ENCODE measurements around the gene MTHFD1. TPM values are rescaled to one million over a fixed set of nuclear protein-coding genes. Genes with fewer than 3 reads are reported as not detected.

The MTHFD1 gene
- total and polyA plus RNA-seq, 9 donors = 16.3 to 77.6 (median 52.1) TPM

DNA sequence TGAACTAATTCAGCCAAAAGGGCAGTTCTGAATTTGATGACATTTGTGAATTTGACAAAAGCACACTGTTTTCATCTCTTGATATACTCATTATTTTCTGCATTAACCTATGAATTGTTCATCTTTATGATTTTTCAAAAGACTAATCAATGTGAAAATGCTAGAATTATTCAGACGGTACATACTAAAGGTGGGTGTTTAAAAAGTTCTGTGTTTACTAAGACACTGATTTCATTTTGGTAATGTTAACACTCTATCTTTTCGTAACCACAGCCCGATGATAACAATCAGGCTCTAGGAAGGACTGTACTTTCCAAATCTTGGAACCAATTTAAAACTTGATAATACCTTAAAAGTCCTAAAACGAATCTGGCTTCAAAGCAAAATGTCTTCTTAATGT, 86.5 kb downstream of the MTHFD1 start:
- WGBS, 3 donors = 63 to 90% (median 84%) methylated on average over 4 of the region's 4 CpGs
- Histone ChIP-seq H3K27me3 (no peaks in the 10 kb centered on the region), H3K27ac (no peak overlapping the region), H3K4me1 (ENCODE audit: insufficient read depth) (no peaks in the 10 kb centered on the region), H3K36me3 (no peaks in the 10 kb centered on the region), H3K4me3 (no peak overlapping the region), H3K9me3 (no peaks in the 10 kb centered on the region)
- DNase-seq = no peak
- TF ChIP-seq EP300 (IDR thresholded peaks at IDR 0.05) = no peak
- no peak for TF ChIP-seq POLR2A (IDR thresholded peaks at IDR 0.05)
- TF ChIP-seq, protein P1, sequence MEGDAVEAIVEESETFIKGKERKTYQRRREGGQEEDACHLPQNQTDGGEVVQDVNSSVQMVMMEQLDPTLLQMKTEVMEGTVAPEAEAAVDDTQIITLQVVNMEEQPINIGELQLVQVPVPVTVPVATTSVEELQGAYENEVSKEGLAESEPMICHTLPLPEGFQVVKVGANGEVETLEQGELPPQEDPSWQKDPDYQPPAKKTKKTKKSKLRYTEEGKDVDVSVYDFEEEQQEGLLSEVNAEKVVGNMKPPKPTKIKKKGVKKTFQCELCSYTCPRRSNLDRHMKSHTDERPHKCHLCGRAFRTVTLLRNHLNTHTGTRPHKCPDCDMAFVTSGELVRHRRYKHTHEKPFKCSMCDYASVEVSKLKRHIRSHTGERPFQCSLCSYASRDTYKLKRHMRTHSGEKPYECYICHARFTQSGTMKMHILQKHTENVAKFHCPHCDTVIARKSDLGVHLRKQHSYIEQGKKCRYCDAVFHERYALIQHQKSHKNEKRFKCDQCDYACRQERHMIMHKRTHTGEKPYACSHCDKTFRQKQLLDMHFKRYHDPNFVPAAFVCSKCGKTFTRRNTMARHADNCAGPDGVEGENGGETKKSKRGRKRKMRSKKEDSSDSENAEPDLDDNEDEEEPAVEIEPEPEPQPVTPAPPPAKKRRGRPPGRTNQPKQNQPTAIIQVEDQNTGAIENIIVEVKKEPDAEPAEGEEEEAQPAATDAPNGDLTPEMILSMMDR (IDR thresholded peaks at IDR 0.05) = no peak
- intact Hi-C loops (cut with DNase I) = loop anchor here in 1 of 4 donors (5.0 to 10.0 kb wide), 2 partner anchors 42 to 130 kb away; no protein-coding TSS in a partner anchor

DNA sequence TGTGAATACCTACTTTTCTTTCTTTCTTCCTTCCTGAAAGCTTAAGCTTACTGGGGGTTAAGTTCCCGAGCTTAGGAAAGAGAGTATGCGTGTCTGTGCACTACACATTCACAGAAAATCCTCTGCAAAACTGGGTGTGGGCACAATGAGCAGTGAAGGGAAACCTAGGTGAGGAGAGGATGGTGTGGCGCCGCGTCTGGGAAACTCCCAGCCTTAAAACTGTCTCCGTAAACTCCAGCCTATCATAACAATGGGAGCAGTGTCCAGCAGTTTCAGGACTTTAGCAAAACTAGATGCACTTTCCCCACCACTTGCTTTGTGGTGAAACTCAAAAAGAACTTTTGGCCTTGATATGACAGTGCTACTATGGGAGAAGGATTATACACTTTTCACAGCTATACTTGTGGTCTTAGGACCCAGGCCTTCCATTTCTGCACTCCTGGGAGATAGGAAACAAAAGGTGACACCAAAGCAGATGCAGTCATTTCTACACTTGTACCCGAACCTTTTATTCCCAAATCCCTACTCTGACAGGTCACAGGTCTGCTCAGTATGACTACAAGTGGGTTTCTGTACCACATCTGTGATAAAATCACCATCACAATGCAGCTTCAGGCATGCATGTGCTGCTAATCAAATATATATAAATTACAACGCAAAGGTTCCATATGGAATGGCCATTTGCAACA, 87.6 kb downstream of the MTHFD1 start:
- 88 to 93% (median 92%) methylated on average over 8 of the region's 8 CpGs for whole genome bisulfite sequencing, 3 donors
- no peaks in the 10 kb centered on the region for H3K36me3 ChIP-seq
- H3K4me3 ChIP-seq = no peak overlapping the region
- TF ChIP-seq, protein P1 (IDR thresholded peaks at IDR 0.05) = no peak
- no peak for TF ChIP-seq EP300 (IDR thresholded peaks at IDR 0.05)
- no peak for TF ChIP-seq POLR2A (IDR thresholded peaks at IDR 0.05)
- no peaks in the 10 kb centered on the region for H3K4me1 ChIP-seq (ENCODE audit: insufficient read depth)
- DNase-seq = no peak
- no peak overlapping the region for H3K27ac ChIP-seq
- intact Hi-C loops (cut with DNase I) = loop anchor here in 1 of 4 donors (5.0 to 10.0 kb wide), 2 partner anchors 43 to 131 kb away; no protein-coding TSS in a partner anchor
- H3K9me3 ChIP-seq = no peaks in the 10 kb centered on the region
- no peaks in the 10 kb centered on the region for H3K27me3 ChIP-seq

DNA sequence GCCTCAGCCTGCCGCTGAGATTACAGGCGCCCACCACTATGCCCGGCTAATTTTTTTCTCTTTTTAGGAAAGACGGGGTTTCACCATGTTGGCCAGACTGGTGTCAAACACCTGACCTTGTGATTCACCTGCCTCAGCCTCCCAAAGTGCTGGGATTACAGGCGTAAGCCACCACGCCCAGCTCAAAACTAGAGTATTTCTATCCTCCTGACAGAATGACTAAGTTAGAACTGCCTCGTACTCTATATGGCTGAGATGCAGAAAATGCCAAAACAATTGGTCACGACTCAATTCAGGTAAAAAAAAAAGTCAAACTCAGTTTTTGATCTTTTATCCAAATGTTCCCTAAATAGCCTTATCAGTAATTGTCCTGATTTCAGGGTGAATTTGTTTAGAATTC, 88.3 kb downstream of the MTHFD1 start:
- H3K9me3 ChIP-seq = no peaks in the 10 kb centered on the region
- no peak for TF ChIP-seq EP300 (IDR thresholded peaks at IDR 0.05)
- TF ChIP-seq POLR2A (IDR thresholded peaks at IDR 0.05) = no peak
- TF ChIP-seq, protein P1 (IDR thresholded peaks at IDR 0.05) = no peak
- H3K27me3 ChIP-seq = no peaks in the 10 kb centered on the region
- 91 to 93% (median 93%) methylated on average over 8 of the region's 8 CpGs for WGBS, 3 donors
- H3K36me3 ChIP-seq = no peaks in the 10 kb centered on the region
- DNase-seq = no peak
- intact Hi-C loops (cut with DNase I) = loop anchor here in 1 of 4 donors (5.0 to 10.0 kb wide), 2 partner anchors 44 to 132 kb away; no protein-coding TSS in a partner anchor
- H3K27ac ChIP-seq = no peak overlapping the region
- no peaks in the 10 kb centered on the region for H3K4me1 ChIP-seq (ENCODE audit: insufficient read depth)
- no peak overlapping the region for H3K4me3 ChIP-seq

DNA sequence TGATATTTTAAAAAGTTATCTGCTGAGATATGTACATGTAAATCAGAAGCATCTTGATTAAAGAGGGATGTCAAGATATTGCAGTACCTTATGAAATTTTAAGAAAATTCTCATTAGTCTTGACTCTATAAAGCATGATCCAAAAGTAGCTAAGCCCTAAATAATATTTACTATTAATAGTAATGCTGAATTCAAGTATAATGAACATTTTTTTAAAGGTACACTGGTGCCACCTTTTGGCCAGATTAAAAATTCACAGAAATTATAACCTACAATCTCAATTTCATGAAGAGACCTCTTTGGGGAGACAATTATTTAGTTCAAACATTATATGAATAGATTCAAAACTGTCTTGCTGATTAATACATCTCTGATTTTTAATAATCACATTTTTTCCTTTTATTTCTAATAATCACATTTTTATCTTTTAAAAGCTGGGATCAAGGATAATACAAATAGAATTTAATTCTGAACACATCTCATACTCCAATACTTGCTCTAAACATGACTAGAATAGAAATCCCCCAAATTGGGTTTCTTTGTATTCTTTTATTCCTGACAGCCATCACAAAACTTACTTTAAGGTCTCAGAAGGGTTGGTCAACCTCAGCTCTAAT, 90.6 kb downstream of the MTHFD1 start:
- Histone ChIP-seq H3K36me3 (no peaks in the 10 kb centered on the region), H3K9me3 (no peaks in the 10 kb centered on the region), H3K27me3 (no peaks in the 10 kb centered on the region), H3K27ac (no peak overlapping the region), H3K4me1 (ENCODE audit: insufficient read depth) (no peaks in the 10 kb centered on the region), H3K4me3 (no peak overlapping the region)
- no peak for DNase-seq
- TF ChIP-seq, protein P1 (IDR thresholded peaks at IDR 0.05) = peak in 1 of 3 donors; percentile 33
- no peak for TF ChIP-seq POLR2A (IDR thresholded peaks at IDR 0.05)
- intact Hi-C loops (cut with DNase I) = loop anchor here in 1 of 4 donors (5.0 to 10.0 kb wide), 2 partner anchors 46 to 134 kb away; no protein-coding TSS in a partner anchor
